ENCODE measurements around the gene TMEM108.

TMEM108 gene

DNA sequence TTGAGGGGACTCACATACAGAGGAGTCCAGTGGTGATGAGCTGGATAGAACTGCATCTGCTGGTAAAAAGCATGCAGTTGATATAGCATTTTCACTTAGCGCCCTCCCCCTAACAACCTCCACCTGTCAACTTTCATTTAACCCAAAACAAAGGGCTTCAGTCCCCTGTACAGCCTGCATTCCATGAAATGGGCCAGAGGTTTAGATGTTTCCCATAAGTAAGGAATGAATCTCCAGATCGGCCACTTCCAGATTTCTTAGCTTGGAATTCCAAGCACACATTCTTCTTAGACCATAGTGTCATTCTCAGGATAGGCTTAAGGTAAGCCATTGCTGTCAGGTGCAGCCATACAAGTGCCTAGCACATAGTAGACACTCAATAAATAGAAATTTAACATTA lies 328.7 kb downstream of the TMEM108 start:
- DNase-seq, result no peak

DNA sequence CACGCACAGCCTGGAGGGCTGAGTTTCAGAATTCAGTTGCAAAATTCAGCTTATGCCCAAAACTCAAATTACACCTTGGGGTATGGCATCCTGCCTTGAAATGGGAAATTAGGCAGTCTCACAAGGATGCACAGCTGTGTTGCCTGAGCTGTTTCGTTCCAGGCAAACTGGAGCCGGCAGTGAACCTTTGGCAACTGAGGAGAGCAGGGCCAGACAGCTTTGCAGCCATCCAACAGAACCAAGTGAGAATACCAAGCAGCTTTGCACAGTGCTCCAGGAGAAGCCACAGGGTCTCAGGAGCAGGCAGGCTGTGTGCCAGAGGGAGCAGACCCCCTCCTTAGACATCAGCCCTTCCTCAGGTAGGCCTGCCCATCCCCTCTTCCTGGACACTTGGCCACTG lies 329.2 kb downstream of the TMEM108 start:
- DNase-seq, result no peak

DNA sequence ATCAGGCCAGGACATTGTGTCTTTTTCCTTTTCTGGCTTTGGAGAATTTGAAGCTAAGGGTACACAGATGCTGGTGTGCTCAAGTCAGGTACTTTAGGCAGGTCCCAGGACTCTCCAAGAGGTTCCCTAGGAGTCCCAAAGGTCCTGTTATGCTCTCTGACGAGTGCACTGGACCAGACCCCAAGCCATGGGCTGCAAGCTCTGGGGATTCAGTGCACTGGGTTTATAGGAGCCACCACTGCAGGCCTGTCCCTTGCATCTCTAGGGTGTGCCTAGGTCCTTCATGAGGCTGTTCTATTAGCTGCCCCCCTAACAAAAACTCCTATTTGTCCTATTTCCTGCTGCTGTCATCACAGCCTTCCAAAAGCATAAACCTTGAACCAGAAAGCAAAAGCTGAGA lies 329.8 kb downstream of the TMEM108 start:
- no peak for DNase-seq

DNA sequence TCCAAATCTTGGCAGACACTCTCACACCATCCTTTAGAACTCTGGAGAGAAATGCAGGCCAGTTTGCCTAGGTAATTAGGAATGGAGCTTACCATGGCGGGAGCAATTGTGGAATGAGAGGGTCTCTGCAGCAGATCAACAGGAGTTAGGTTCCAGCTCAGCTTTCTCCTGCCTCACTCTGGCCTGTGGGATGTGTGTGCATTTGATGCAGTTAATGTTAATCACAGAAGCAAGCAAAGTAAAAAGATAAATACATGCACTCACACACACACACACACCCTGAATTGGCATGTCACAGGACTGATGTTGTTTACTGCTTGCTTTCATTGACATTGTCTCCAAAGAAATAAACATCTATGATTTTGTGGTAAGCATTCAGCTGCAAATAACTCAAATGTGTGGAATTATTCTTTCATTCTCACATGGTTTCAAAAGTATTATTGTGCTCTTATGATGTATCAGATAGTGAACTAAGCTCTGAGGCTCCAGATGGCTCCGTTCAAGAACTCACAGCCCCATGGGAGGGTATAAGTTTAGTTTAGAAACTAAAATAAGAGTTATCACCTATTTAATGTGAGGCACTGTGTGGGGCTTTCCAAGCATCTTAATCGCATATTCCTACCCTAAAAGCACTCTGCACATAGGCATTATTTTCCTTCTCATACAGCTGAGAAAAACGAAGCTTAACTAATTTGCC lies 330.3 kb downstream of the TMEM108 start:
- DNase-seq, result no peak

DNA sequence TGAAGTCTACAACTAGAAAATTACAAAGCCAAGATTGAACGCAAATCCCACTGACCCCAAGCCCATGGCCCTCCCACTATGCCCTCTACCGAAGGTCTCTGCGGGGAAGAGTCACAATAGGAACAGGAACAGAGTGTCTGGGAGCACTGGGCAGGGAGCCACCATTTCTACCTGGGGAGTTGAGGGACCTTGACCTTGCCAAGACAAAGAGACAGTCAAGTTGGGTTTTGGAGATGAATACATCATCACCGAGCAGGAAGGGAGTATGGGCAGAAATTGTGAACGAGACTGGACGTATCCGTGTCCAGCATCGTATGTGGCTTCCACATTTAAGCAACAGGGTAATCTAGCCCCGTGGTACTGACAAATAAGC lies 330.9 kb downstream of the TMEM108 start:
- DNase-seq, result no peak

DNA sequence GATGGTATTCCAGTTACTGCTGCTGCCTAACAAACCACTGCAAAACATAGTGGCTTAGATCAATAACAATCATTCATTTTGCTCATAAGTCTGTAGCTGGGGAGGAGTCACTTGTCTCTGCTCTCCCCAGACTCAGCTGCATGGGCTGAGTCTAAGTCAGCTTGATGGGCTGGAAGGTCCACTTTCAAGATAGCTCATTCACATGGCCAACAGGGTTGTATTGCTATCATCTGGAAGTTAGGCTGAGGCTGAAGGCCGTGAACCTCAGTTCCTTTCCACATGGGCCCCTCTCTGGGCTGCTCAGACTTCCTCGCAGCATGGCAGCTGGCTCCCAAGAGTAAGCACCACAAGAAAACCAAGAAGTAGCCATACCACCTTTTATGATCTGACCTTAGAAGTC lies 333.0 kb downstream of the TMEM108 start:
- no peak for DNase-seq

DNA sequence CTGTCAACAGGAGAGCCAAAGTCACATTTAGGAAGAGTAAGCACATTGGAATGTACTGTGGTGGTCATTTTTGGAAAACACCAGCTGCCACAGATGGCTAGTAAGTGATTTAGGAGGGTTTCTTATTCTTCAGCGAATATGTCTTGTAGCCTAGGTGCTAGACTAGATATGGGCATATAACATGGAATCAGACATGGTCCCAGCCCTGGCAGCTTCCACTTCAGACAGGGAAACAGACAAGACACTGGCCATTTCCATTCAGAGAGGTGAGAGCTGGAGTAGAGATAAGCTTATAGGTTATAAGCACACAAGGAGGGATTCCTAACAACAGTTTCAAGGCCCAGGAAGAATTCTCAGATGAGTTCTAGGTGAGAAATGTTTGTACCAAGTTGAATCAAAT lies 333.5 kb downstream of the TMEM108 start:
- DNase-seq, result no peak

DNA sequence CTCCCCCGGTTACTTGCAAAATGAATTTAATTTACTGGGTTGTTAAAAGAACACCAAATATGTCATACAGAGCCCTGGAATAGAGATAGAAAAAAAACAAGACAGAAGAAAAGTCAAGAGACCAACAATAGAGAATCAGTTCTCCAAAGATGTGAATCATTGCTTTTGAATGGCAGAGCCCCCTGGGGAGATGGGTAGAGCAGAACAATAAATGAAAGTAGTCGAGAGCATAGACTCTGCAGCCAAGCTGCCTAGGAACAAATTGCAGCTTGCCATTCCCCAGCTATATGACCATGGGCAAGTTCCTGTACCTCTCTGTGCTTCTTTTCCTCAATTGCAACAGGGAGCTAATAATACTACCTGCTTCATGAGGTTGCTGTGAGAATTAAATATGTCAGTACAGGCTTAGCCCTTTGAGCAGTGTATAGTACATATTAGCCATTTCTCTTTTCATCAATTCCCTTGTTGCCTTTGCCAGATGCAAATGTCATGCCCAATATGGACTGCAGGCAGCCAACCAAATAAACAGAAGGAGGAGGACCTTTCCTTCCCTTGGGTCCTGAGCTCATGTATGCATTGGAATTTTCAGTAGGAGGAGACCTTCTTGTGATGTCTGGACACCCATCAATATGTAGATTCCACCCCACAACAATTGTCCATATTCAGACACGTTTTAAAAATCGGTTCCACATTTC lies 336.7 kb downstream of the TMEM108 start:
- peak; percentile 26 for DNase-seq

DNA sequence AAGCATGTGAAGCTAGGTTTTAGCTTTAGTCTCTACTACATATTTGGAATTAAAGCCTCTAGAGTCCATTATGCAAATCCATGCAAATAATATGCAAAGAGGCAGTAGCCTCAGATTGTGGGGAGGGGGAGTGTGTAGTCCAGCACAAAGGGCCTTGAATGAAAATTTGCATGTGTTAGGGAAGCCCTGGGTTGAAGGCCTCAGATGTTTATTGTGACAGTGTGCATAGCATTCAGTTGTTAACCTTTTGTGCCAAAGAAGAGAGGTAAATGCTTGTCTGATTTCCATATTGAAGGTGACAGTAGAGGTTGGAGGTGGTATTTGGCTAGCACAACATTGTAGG lies 337.2 kb downstream of the TMEM108 start:
- peak; percentile 91 for DNase-seq

DNA sequence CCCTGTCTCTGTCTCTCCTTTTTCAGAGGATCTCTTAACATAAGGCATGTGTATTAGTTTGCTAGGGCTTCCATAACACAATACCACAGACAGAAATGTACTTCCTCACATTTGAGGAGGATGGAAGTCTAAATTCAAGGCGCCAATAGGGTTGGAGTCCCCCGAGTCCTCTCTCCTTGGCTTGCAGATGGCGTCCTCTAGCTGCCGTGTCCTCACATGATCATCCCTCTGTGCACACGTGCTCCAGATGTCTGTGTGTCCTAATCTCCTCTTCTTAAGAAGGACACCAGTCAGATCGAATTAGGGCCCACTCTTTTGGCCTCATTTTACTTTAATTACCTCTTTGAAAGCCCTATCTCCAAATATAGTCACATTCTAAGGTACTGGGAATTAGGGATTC lies 338.6 kb downstream of the TMEM108 start:
- no peak for DNase-seq

DNA sequence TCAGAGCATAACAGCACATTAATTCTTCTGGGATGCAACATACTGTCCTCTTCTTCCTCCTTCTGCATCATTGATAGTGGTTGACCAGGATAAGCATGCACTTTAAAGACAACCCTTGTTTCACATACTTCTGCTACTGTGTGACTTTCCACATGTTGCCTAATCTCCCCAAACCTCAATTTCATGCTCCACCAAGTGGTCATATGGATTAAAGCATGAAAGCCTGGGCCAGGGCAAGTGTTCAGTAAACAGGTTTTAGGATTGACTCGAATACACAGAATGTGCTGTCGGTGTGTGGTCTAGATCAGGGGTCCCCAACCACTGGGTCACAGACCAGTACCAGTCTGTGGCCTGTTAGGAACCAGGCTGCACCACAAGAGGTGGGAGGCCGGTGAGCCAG lies 339.2 kb downstream of the TMEM108 start:
- DNase-seq, result peak; percentile 4

DNA sequence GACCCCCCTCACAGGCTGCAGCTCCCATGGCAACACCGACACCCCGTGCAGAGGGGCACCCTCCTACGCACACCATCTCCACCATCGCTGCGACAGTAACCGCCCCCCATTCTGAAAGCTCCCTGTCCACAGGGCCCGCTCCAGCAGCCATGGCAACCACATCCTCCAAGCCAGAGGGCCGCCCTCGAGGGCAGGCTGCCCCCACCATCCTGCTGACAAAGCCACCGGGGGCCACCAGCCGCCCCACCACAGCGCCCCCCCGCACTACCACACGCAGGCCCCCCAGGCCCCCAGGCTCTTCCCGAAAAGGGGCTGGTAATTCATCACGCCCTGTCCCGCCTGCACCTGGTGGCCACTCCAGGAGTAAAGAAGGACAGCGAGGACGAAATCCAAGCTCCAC lies 341.7 kb downstream of the TMEM108 start:
- DNase-seq, result no peak

DNA sequence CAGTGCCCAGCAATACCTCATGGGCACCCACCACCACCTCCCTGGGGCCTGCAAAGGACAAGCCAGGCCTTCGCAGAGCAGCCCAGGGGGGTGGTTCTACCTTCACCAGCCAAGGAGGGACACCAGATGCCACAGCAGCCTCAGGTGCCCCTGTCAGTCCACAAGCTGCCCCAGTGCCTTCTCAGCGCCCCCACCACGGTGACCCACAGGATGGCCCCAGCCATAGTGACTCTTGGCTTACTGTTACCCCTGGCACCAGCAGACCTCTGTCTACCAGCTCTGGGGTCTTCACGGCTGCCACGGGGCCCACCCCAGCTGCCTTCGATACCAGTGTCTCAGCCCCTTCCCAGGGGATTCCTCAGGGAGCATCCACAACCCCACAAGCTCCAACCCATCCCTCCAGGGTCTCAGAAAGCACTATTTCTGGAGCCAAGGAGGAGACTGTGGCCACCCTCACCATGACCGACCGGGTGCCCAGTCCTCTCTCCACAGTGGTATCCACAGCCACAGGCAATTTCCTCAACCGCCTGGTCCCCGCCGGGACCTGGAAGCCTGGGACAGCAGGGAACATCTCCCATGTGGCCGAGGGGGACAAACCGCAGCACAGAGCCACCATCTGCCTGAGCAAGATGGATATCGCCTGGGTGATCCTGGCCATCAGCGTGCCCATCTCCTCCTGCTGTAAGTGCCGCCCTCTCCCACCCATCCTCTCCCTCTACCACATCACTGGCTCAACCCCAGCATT lies 342.5 kb downstream of the TMEM108 start:
- no peak for DNase-seq

DNA sequence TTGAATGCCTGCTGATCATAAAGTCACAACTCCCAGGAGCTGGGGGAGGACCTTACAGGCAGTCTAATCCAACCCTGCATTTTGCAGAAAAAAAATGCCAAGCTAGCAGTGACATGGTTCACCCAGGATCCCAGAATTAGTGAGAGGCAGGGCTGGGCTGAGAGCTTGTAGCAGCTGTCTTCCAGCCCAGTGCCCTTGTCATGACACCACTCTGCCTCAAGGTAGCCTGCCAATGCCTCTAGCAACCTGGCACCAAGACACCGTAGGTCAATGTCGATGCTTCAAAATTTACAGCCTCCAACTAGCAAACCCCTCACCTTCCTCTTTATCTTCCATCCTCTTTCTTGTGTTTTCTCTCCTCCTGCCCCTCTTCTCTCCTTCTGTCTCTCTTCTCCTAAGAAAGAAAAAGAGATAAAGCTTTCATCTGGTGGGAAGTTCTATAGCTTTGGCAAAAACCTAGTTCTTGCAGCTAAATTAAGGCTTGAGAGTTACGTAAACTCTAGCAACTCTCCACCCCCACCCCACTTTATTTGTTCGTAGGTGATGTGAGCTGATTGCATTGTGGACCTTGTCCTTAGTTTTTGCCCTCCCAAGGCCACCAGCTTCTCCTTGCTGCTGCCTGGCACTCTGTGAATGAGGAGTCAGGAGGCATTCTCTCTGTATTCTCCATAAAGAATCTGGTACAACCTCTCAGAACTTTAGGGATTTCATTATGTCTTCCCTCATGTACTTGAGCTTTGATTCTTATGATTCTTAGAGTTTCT lies 343.3 kb downstream of the TMEM108 start:
- DNase-seq, result no peak

DNA sequence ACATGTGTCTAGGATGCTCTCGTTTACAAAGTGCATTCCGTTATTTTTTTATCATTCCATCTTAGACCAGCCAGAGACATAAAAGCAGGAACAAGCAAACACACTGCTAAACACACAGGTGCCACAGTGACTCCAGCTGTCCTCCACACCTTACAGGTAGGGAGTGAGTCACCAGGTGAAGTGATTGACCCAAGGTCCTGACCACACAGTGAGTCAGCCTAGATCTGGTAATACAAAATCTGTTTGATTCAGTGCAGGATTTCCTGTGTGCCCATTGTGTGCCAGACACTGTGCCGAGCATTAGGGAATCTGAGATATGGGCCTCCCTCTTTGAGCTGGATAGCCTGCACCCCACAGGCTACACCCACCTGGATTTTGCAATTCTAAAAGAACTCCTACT lies 345.0 kb downstream of the TMEM108 start:
- DNase-seq, result no peak

DNA sequence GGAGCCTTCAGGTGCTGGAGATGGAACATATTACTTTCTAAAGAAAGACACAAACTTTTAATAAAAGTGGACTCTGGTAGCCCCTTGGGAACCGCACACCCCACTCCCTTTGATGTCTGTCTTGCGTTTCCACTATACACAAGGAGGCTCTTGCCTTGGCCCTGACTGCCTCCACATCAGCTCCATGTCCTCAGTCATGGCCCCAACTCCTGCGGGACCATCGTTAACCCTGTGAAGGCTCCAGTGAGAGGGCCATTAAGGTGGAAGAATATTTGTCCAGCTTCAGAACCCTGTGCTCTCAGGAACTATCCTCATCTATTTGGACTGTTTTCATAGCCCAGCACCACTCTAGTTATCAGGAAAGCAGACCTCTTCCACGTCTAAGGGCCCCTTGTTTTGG lies 345.6 kb downstream of the TMEM108 start:
- DNase-seq, result no peak

DNA sequence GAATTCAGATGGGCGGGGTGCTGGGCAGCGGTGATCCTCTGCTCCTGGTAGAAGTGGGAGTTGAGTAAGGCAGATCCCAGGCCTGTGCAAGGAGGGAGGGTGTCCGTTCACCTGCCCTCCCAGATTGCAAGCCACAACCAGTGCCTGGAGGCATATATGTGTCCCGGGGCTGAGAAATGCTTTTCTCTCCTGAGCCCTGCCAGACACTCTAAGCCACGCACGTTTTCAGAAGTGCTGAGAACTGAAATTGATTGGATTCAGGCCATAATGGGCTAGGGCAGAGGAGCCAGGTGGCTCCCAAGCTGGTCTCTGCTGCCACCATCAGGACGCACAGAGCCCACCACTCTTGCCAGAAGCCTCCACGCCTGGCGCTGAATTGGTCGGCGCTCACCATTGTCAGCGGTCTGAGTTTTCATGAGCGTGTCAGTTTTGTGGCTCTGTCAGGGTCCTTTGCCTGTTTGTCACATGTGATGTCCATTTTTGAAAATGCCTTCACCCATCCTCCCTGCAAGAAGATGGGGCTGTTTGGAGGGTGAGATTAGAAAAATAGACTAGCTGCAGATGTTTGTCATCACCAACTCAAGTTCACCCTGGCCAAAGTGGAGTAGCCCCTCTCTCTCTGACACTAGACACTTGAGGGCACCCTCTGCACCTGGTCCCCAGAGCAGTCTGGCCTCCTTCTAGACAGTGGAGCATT lies 346.3 kb downstream of the TMEM108 start:
- peak; percentile 82 for DNase-seq

DNA sequence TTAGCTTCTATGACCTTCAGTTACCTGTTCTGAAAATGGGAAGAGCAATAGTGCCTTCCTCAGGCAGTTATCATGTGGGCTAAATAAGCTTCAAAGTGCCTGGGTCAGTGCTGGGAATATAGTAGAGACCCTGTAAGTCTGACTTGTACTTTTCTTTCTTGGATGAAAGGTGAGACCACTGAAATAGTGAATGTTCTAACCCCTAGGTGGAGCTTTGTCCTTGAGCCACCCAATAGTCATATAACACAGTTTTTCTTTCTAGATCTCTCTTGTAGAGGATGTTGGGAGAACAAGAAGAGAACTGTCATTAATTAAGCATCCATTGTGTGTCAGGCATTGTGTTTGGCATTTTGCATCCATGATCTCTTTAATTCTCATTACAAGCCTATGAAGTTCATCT lies 348.7 kb downstream of the TMEM108 start:
- DNase-seq, result no peak

DNA sequence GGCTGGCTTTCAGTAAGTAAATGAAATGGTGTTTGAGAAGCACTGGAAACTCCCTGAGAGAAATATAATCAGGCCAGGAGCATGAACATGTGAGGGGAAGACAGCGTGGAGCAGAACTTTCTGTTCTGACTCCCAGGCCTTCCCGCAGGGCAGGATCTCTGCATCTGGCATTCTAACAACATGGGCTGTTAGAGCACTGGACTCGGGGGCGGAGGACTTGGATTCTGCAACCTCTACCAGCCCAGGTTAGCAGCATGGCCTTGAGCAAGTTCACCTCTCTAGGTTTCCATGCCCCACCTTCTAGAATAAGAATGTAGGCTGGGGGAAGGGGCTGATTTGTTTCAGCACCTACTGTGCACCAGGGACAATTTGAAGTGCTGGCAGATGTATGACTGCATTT lies 349.1 kb downstream of the TMEM108 start:
- DNase-seq, result no peak

DNA sequence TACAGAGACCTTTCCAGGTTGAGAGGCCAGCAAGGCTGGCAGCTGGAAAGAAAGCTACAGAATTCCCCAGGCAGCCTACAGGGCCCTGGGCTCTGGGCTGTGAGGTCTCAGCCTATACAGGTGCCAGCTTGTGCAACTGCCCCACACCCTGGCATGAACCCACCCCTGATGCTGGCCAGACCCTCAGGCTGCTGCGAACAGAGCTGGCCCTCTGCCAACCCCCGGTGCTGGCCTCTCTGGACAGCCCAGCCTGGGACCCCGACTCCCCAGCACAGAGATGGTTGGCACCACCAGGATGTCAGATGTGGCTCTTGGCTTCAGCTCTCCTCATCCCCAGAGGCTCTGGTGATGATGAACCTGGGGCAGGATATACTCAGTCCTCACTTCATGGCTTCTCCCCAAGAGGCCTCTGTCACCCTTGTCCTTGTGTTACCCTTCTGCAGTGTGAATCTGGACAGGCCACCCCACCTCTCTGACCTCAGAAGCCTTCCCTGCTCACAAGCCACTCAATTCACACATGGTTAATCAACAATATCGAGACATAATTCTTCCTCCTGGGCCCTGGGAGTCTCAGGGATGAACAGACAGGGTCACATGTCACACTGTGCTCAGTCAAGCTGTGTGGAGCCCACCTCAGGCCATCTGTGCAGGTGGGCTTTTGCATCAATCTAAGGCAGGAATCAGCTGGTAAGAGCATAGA lies 350.7 kb downstream of the TMEM108 start:
- no peak for DNase-seq

DNA sequence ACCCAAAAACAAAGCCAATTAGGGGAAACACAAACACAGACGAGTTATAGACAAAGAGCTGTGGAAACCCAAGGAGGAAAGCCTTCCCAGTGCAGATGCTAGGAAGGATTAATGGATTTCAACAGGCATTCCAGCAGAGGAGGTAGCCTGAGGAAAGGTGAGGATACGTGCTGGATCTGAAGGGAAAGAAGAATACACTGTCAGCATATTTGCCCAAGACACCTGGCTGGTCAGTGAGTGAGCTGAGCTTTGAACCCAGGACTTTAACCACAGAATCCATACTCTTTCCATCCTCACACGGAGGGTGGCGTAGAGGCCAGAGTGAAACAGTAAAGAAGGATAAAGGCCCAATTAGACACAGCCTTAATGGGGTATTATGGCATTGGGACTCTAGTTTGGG lies 352.5 kb downstream of the TMEM108 start:
- no peak for DNase-seq

DNA sequence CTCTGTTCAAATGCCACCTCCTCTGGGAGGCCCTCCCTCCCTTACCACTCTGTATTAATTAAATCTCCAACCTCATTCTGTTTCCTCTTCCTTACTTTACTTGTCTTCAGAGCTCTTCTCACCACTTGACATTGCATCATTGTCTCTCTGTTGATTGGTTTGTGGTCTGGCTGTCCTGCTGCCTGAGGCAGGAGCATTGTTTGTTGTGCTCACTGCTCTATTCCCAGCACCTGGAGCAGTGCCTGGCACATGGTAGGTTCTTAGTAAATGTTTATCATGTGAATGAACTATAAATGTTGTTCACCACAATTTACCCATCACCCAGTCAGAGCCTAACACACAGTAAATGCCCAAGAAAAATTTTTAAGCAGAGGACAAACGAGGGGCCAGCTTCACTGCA lies 355.0 kb downstream of the TMEM108 start:
- DNase-seq, result no peak

Measured in NCI-H1048 (cell line).